ENCODE results near the gene MYBPC2. TPM values are rescaled to one million over a fixed set of nuclear protein-coding genes. Genes with fewer than 3 reads are reported as not detected.
A peak's percentile ranks its signal among the peaks of the same experiment; 100 is the strongest.

MYBPC2 gene
- total and polyA plus RNA-seq, 2 of the 4 experiments (the other 2 are of a cell fraction) = not detected

GRCh38 chr19:50494186-50495019 is 61.7 kb downstream of the MYBPC2 start (continued):
- TF ChIP-seq MXI1 (IDR thresholded peaks at IDR 0.05; ENCODE audit: borderline replicate concordance, low read depth, low read length) = no peak

- ChIA-PET POLR2A (ENCODE audit: unreplicated experiment) (no interaction called here), CTCF (no interaction called here)
- Histone ChIP-seq H2BK5ac (ENCODE audit: low read depth, low read length, poor library complexity, severe bottlenecking) (no peak overlapping the region), H4K8ac (ENCODE audit: low read depth in 2 of 2, low read length in 2 of 2) (no peak overlapping the region), H4K91ac (ENCODE audit: insufficient read depth, low read depth, low read length) (no peak overlapping the region), H3K9me1 (ENCODE audit: insufficient read depth, low read length) (no peaks in the 10 kb centered on the region), H3K23ac (ENCODE audit: low read depth, low read length) (no peak overlapping the region), H3K9ac (ENCODE audit: low read depth, low read length) (no peak overlapping the region), H2AFZ (replicated peaks; ENCODE audit: low read length, poor library complexity) (no peak overlapping the region), H3K14ac (replicated peaks; ENCODE audit: low read depth, low read length) (no peak overlapping the region), H2BK15ac (ENCODE audit: low read depth, low read length) (no peak overlapping the region), H3K4me1 (ENCODE audit: control insufficient read depth, insufficient read depth, low read length) (no peaks in the 10 kb centered on the region), H3K4ac (ENCODE audit: low read depth, low read length) (no peak overlapping the region), H2BK20ac (ENCODE audit: low read depth, low read length) (no peak overlapping the region), H3K4me3 (ENCODE audit: insufficient read depth, low read depth, low read length) (no peak overlapping the region), H3K9me3 (ENCODE audit: control insufficient read depth, insufficient read depth, low read length) (peaks cover 6% of the 10 kb centered on the region; the same call in 1 of the 2 replicates), H3K79me1 (ENCODE audit: low read depth in 1 of 2, low read length in 2 of 2) (no peaks in the 10 kb centered on the region), H3K56ac (ENCODE audit: extremely low read depth, insufficient read depth, low read length) (no peak overlapping the region), H2BK120ac (ENCODE audit: low read depth, low read length) (no peak overlapping the region), H3K27me3 (ENCODE audit: control insufficient read depth, insufficient read depth, low read length) (peaks cover 43% of the 10 kb centered on the region), H3K27ac (ENCODE audit: insufficient read depth, low read length) (no peak overlapping the region), H4K20me1 (ENCODE audit: insufficient read depth, low read length) (no peaks in the 10 kb centered on the region), H4K5ac (ENCODE audit: low read depth, low read length) (no peak overlapping the region), H2AK9ac (replicated peaks; ENCODE audit: low read depth, low read length, poor library complexity) (peak overlapping the region; percentile 55), H3K4me2 (ENCODE audit: low read depth, low read length) (no peak overlapping the region), H3K18ac (ENCODE audit: low read depth, low read length) (no peak overlapping the region), H3K36me3 (ENCODE audit: control insufficient read depth, insufficient read depth, low read length) (peaks cover 2% of the 10 kb centered on the region; the same call in 1 of the 2 replicates), H2AK5ac (ENCODE audit: low read depth, low read length) (no peak overlapping the region)
- WGBS, 2 experiments (ENCODE audit: extremely low coverage in 2 of 2, insufficient read length in 1 of 2) = 100% methylated on average over 1 of the region's 5 CpGs; no CpG with 5 or more reads in 1 of the 2 experiments
- DNase-seq (no peak), ATAC-seq (ENCODE audit: low read depth) (no peak)
- intact Hi-C loops (cut with micrococcal nuclease) (no loop called here), dilution Hi-C loops (cut with HindIII; ENCODE audit: low sequenced_read_pairs, unreplicated experiment) (no loop called here), in situ Hi-C loops (cut with MboI; ENCODE audit: low sequenced_read_pairs) (no loop called here)
- TF ChIP-seq RFX5 (IDR thresholded peaks at IDR 0.05; ENCODE audit: low read depth, low read length) = no peak
- no peak for TF ChIP-seq RCOR1 (IDR thresholded peaks at IDR 0.05; ENCODE audit: insufficient replicate concordance, low read length)
- no peak for TF ChIP-seq CEBPB (IDR thresholded peaks at IDR 0.05; ENCODE audit: low read depth, low read length)
- no TSS peak for BruUV-seq (replicated peaks)
Measured at GRCh38 chr19:50495020-50495531, 62.4 kb downstream of the MYBPC2 start.
